H1 (cell line): Measurements from ENCODE around the gene PAGE2. TPM values are rescaled to one million over a fixed set of nuclear protein-coding genes. Genes with fewer than 3 reads are reported as not detected.

Source experiments
- CTCF ChIA-PET: fragments of 300-600 bp; sonication (Branson Sonifier 250); formaldehyde crosslinking; loops from one replicate; lab custom pipeline; 2021; ENCODE audit not compliant: partially characterized antibody; lab: Charles Lee
- POLR2A ChIA-PET: fragments of 300-600 bp; sonication (Branson Sonifier 250); formaldehyde crosslinking; loops from one replicate; lab custom pipeline; 2021; ENCODE audit warnings: inconsistent platforms; ENCODE audit not compliant: partially characterized antibody; lab: Charles Lee
- DNase-seq, 2 experiments: peaks; one replicate each; pipeline versions ENCODE4 v3.0.0 to v3.0.0-alpha.2; 2010 to 2022; ENCODE audit warnings: low spot score in 2 of 2, low read depth in 1 of 2, mixed read lengths in 1 of 2
- FAIRE-seq: peaks from 2 replicates; lab custom pipeline; 2011; peaks lifted over from hg19 to GRCh38; lab: Jason Lieb, UNC
- H2AFZ ChIP-seq: 2 replicates; pipeline ENCODE4 v1.8.1; 2012; ENCODE audit warnings: low read length, inconsistent platforms
- H2AK5ac ChIP-seq: 2 replicates; pipeline ENCODE4 v1.6.1; 2013; ENCODE audit warnings: low read depth, low read length
- H2BK120ac ChIP-seq: replicated peaks from 2 replicates; pipeline ENCODE3; 2013; ENCODE audit warnings: low read depth, low read length, inconsistent platforms
- H2BK12ac ChIP-seq: 2 replicates; pipeline ENCODE4 v1.6.1; 2013; ENCODE audit warnings: low read depth, low read length
- H2BK15ac ChIP-seq: 2 replicates; pipeline ENCODE4 v1.6.1; 2013; ENCODE audit warnings: low read length
- H2BK20ac ChIP-seq: 2 replicates; pipeline ENCODE4 v1.6.1; 2013; ENCODE audit warnings: low read length
- H2BK5ac ChIP-seq: 2 replicates; pipeline ENCODE4 v1.6.1; 2013; ENCODE audit warnings: low read depth, low read length
- H3K14ac ChIP-seq: 2 replicates; pipeline ENCODE4 v1.6.1; 2013; ENCODE audit warnings: inconsistent platforms; ENCODE audit not compliant: insufficient read length
- H3K18ac ChIP-seq: 2 replicates; pipeline ENCODE4 v1.6.1; 2013; ENCODE audit warnings: low read length; ENCODE audit errors: extremely low read depth
- H3K23ac ChIP-seq: 2 replicates; pipeline ENCODE4 v1.6.1; 2013; ENCODE audit warnings: inconsistent platforms; ENCODE audit not compliant: insufficient read length
- H3K23me2 ChIP-seq: 2 replicates; pipeline ENCODE4 v1.6.1; 2013; ENCODE audit warnings: low read depth, low read length
- H3K27ac ChIP-seq: 2 replicates; pipeline ENCODE4 v1.6.1; 2011; ENCODE audit warnings: low read depth, low read length, inconsistent platforms
- H3K27me3 ChIP-seq, 4 experiments: replicated peaks in 1 of 4; 1 replicate in 1 of 4; 2 replicates in 3 of 4; pipeline versions ENCODE4 v1.6.1 to v1.8.1; 2011 to 2013; ENCODE audit warnings: low read length in 3 of 4, mild to moderate bottlenecking in 3 of 4, inconsistent platforms in 2 of 4, mixed read lengths in 2 of 4, moderate library complexity in 1 of 4; ENCODE audit not compliant: control insufficient read depth in 3 of 4, insufficient read depth in 3 of 4; ENCODE audit errors: extremely low read depth in 1 of 4
- H3K36me3 ChIP-seq, 4 experiments: 2 replicates each; pipeline versions ENCODE4 v1.6.1 to v1.8.1; 2011 to 2013; ENCODE audit warnings: mild to moderate bottlenecking in 4 of 4, low read length in 3 of 4, moderate library complexity in 2 of 4, control low read depth in 1 of 4, inconsistent platforms in 1 of 4; ENCODE audit not compliant: insufficient read depth in 4 of 4, control insufficient read depth in 2 of 4
- H3K4ac ChIP-seq: replicated peaks from 2 replicates; pipeline ENCODE3; 2013; ENCODE audit warnings: low read length, low read depth, mixed read lengths, inconsistent platforms; ENCODE audit not compliant: insufficient read length
- H3K4me1 ChIP-seq, 4 experiments: replicated peaks in 1 of 4; 1 replicate in 1 of 4; 2 replicates in 3 of 4; pipeline versions ENCODE4 v1.6.1 to v1.8.1; 2011 to 2013; ENCODE audit warnings: low read length in 3 of 4, inconsistent platforms in 2 of 4, mixed read lengths in 1 of 4; ENCODE audit not compliant: insufficient read depth in 4 of 4, control insufficient read depth in 3 of 4
- H3K4me2 ChIP-seq, 2 experiments: 2 replicates each; pipeline versions ENCODE4 v1.6.1 to v1.8.1; 2011 to 2013; ENCODE audit warnings: low read depth in 2 of 2, low read length in 2 of 2, control low read depth in 1 of 2, inconsistent platforms in 1 of 2, mild to moderate bottlenecking in 1 of 2; ENCODE audit not compliant: insufficient read depth in 1 of 2
- H3K4me3 ChIP-seq, 4 experiments: fragments of 200-600, 300-600 bp in 1 of 4; sonication (generic), shearing (Covaris generic), sonication (Bioruptor Twin) in 1 of 4; 2 replicates each; pipeline versions ENCODE4 v1.5.1 to v1.8.1; 2011 to 2016; ENCODE audit warnings: low read length in 4 of 4, low read depth in 3 of 4, control low read depth in 2 of 4, inconsistent platforms in 2 of 4, mild to moderate bottlenecking in 2 of 4, mixed read lengths in 1 of 4, moderate library complexity in 1 of 4; ENCODE audit not compliant: insufficient read depth in 2 of 4; ENCODE audit errors: extremely low read depth in 1 of 4
- H3K56ac ChIP-seq: replicated peaks from 2 replicates; pipeline ENCODE3; 2013; ENCODE audit warnings: low read depth, mild to moderate bottlenecking, mixed read lengths, low read length, inconsistent platforms; ENCODE audit not compliant: insufficient read length
- H3K79me1 ChIP-seq: 2 replicates; pipeline ENCODE4 v1.6.1; 2013; ENCODE audit warnings: low read depth, low read length, control low read depth
- H3K79me2 ChIP-seq, 2 experiments: 2 replicates each; pipeline versions ENCODE4 v1.6.1 to v1.8.1; 2012 to 2013; ENCODE audit warnings: low read length in 2 of 2, mild to moderate bottlenecking in 2 of 2, inconsistent platforms in 1 of 2; ENCODE audit not compliant: insufficient read depth in 2 of 2, control insufficient read depth in 1 of 2
- H3K9ac ChIP-seq, 4 experiments: replicated peaks in 1 of 4; 1 replicate in 1 of 4; 2 replicates in 3 of 4; pipeline versions ENCODE4 v1.6.1 to v1.8.1; 2011 to 2013; ENCODE audit warnings: low read depth in 3 of 4, low read length in 3 of 4, control low read depth in 2 of 4, mild to moderate bottlenecking in 2 of 4, moderate library complexity in 2 of 4, inconsistent platforms in 1 of 4; ENCODE audit errors: extremely low read depth in 1 of 4
- H3K9me3 ChIP-seq, 2 experiments: 2 replicates each; pipeline versions ENCODE4 v1.6.1 to v1.8.1; 2012 to 2013; ENCODE audit warnings: mild to moderate bottlenecking in 2 of 2, moderate library complexity in 2 of 2, control low read depth in 1 of 2, inconsistent platforms in 1 of 2, low read depth in 1 of 2, low read length in 1 of 2, mixed read lengths in 1 of 2; ENCODE audit not compliant: insufficient read depth in 2 of 2
- H4K20me1 ChIP-seq, 2 experiments: replicated peaks in 1 of 2; 2 replicates each; pipeline versions ENCODE3 to v1.8.1; 2011 to 2013; ENCODE audit warnings: inconsistent platforms in 2 of 2, low read length in 2 of 2, mild to moderate bottlenecking in 1 of 2; ENCODE audit not compliant: insufficient read depth in 2 of 2, control insufficient read depth in 1 of 2
- H4K5ac ChIP-seq: 2 replicates; pipeline ENCODE4 v1.6.1; 2013; ENCODE audit warnings: low read length, low read depth, mixed read lengths, inconsistent platforms; ENCODE audit not compliant: insufficient read length
- H4K8ac ChIP-seq: 2 replicates; pipeline ENCODE4 v1.8.0; 2013; ENCODE audit warnings: mild to moderate bottlenecking, moderate library complexity, low read length, inconsistent platforms; ENCODE audit not compliant: insufficient read depth; ENCODE audit errors: extremely low read depth
- H4K91ac ChIP-seq: replicated peaks from 2 replicates; pipeline ENCODE3; 2013; ENCODE audit warnings: low read length, mixed read lengths, inconsistent platforms; ENCODE audit not compliant: insufficient read length
- CBX5 ChIP-seq: fragments of 300-800, 300-1000 bp; sonication (generic); IDR thresholded peaks from 2 replicates; pipeline ENCODE4 v1.7.1; 2016; ENCODE audit warnings: antibody characterized with exemption, low read length, low read depth
- CREB1 ChIP-seq: IDR thresholded peaks from 2 replicates; pipeline ENCODE4 v1.6.1; 2012; ENCODE audit warnings: inconsistent platforms
- EP300 ChIP-seq, 2 experiments: IDR thresholded peaks; 1 replicate in 1 of 2; 2 replicates in 1 of 2; pipeline ENCODE4 v1.6.1; 2011 to 2012; ENCODE audit warnings: low read depth in 2 of 2, low read length in 2 of 2, mild to moderate bottlenecking in 2 of 2, borderline replicate concordance in 1 of 2, inconsistent platforms in 1 of 2, moderate library complexity in 1 of 2
- FOSL1 ChIP-seq: IDR thresholded peaks from 2 replicates; pipeline ENCODE4 v1.6.1; 2011; ENCODE audit warnings: mild to moderate bottlenecking, low read depth, low read length, moderate library complexity; ENCODE audit not compliant: insufficient read depth
- HDAC2 ChIP-seq, 2 experiments: fragments of 300-600 bp in 1 of 2; sonication (generic) in 1 of 2; IDR thresholded peaks; 2 replicates each; pipeline ENCODE4 v1.6.1; 2011 to 2012; ENCODE audit warnings: low read depth in 2 of 2, low read length in 2 of 2, mild to moderate bottlenecking in 2 of 2, moderate library complexity in 2 of 2, borderline replicate concordance in 1 of 2, inconsistent platforms in 1 of 2
- KDM1A ChIP-seq: fragments of 200-600, 300-600 bp; sonication (generic); IDR thresholded peaks from 2 replicates; pipeline ENCODE4 v1.7.1; 2016; ENCODE audit warnings: mild to moderate bottlenecking, low read length, borderline replicate concordance
- KDM5A ChIP-seq: fragments of 200-600 bp; IDR thresholded peaks from 2 replicates; pipeline ENCODE4 v1.7.1; 2012; ENCODE audit warnings: mild to moderate bottlenecking, low read length, inconsistent platforms, mixed read lengths
- NANOG ChIP-seq: IDR thresholded peaks from 2 replicates; pipeline ENCODE4 v1.6.1; 2011; ENCODE audit warnings: low read length, low read depth, mild to moderate bottlenecking, inconsistent platforms; ENCODE audit not compliant: insufficient read depth, poor library complexity, severe bottlenecking
- POLR2A ChIP-seq, 2 experiments: IDR thresholded peaks; 1 replicate in 1 of 2; 2 replicates in 1 of 2; pipeline ENCODE4 v1.6.1; 2011; ENCODE audit warnings: low read depth in 2 of 2, low read length in 2 of 2, mild to moderate bottlenecking in 2 of 2; ENCODE audit errors: control extremely low read depth in 1 of 2
- RNF2 ChIP-seq: fragments of 200-900, 300-1000 bp; sonication (generic); IDR thresholded peaks from 2 replicates; pipeline ENCODE4 v1.7.1; 2016; ENCODE audit warnings: borderline replicate concordance, low read depth, mild to moderate bottlenecking, antibody characterized with exemption, low read length; ENCODE audit not compliant: poor library complexity, severe bottlenecking; ENCODE audit errors: missing control alignments
- SP4 ChIP-seq: IDR thresholded peaks from 2 replicates; pipeline ENCODE4 v1.6.1; 2012; ENCODE audit warnings: low read length, inconsistent platforms
- SUZ12 ChIP-seq: fragments of 200-600 bp; sonication (generic); IDR thresholded peaks from 2 replicates; pipeline ENCODE4 v1.6.1; 2012; ENCODE audit warnings: mild to moderate bottlenecking, inconsistent platforms, low read length, moderate library complexity, mixed read lengths
- WGBS, 2 experiments: shearing (Covaris generic) in 1 of 2; methylation state at CpG; one replicate each; pipeline versions ENCODE4 v1.1.6 to v1.1.7; 2013 to 2015; ENCODE audit warnings: low lambda C conversion rate in 2 of 2, mixed read lengths in 2 of 2, inconsistent platforms in 1 of 2, low coverage in 1 of 2, missing lambda C conversion rate in 1 of 2; ENCODE audit not compliant: insufficient replicate concordance in 2 of 2, insufficient coverage in 1 of 2, insufficient read length in 1 of 2; ENCODE audit errors: extremely low coverage in 1 of 2, missing lambda C conversion rate in 1 of 2; 5-methylcytosine and 5-hydroxymethylcytosine counted together
- polyA plus RNA-seq, 7 experiments: library from polyadenylated mRNA; depleted of rRNA in 3 of 7; stranded (reverse) in 5 of 7; unstranded in 2 of 7; fragments of >200 nt in 5 of 7; fragments of 200-250 nt in 2 of 7; gene quantifications; 1 replicate in 5 of 7; 2 replicates in 1 of 7; 4 replicates in 1 of 7; pipeline versions ENCODE4 v1.2.1 to v1.2.3, GENCODE V29; 2011 to 2013; ENCODE audit warnings: missing spikeins in 2 of 7, mixed read lengths in 2 of 7
- total RNA-seq: library from RNA; stranded (reverse); fragmentation: NEBNext Ultra II Directional; extraction: Animal tissue kit (Norgen Biotek cat#: 25700); gene quantifications from 2 replicates; pipeline ENCODE4 v1.2.1, GENCODE V29; 2021
- TF ChIP-seq, protein P1 (sequence below): IDR thresholded peaks from 2 replicates; pipeline ENCODE4 v1.6.1; 2011; ENCODE audit warnings: low read length, improper control_type of control experiment

The PAGE2 gene
- total and polyA plus RNA-seq, 2 of the 8 experiments (the other 6 are each of a cell fraction or from before 2014, with no cell fraction given) = not detected

DNA sequence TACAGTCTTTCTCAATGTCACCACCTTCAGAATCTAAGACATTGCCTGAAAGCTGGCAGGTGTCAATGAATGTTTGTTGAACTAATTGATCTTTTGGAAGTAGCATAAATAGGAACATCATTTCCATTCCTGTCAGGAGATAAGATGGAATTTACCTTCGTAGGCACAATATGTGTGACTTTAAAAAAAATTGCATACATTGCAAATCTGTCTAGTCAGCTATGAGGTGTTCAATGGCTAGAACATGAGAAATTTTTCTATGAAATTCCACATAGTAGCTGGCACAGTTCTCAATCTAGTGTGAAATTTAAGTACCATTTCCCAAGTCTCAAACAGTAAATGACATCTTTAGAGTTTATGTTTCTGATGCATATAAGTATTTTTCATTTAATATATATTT is 10.3 kb downstream of the PAGE2 start:
- Histone ChIP-seq H4K91ac (no peak overlapping the region), H3K4me2 (no peak overlapping the region), H2BK15ac (no peak overlapping the region), H3K27me3 (no peaks in the 10 kb centered on the region), H3K14ac (no peak overlapping the region), H4K8ac (no peak overlapping the region), H3K79me2 (no peaks in the 10 kb centered on the region), H3K56ac (no peak overlapping the region), H2BK20ac (no peak overlapping the region), H2AK5ac (no peak overlapping the region), H3K23me2 (no peaks in the 10 kb centered on the region), H4K20me1 (no peaks in the 10 kb centered on the region), H2AFZ (no peak overlapping the region), H3K4ac (no peak overlapping the region), H3K79me1 (no peaks in the 10 kb centered on the region), H2BK120ac (no peak overlapping the region), H3K9me3 (no peaks in the 10 kb centered on the region; a peak in 1 of 4 replicates), H3K27ac (no peak overlapping the region), H2BK5ac (no peak overlapping the region), H3K18ac (no peak overlapping the region), H3K9ac (no peak overlapping the region), H2BK12ac (no peak overlapping the region), H4K5ac (no peak overlapping the region), H3K23ac (no peak overlapping the region), H3K4me3 (no peak overlapping the region), H3K36me3 (no peaks in the 10 kb centered on the region), H3K4me1 (no peaks in the 10 kb centered on the region)
- WGBS, 2 experiments = 78% methylated on average over 1 of the region's 1 CpG; no CpG with 5 or more reads in 1 of the 2 experiments
- ChIA-PET POLR2A (no interaction called here), CTCF (no interaction called here)
- DNase-seq (no peak), FAIRE-seq (no peak)
- TF ChIP-seq FOSL1 = no peak
- TF ChIP-seq CREB1 = no peak
- no peak for TF ChIP-seq KDM1A
- no peak for TF ChIP-seq EP300 (IDR thresholded peaks at IDR 0.05; ENCODE audit: borderline replicate concordance in 1 of 2, low read depth in 2 of 2, low read length in 2 of 2)
- TF ChIP-seq, protein P1, sequence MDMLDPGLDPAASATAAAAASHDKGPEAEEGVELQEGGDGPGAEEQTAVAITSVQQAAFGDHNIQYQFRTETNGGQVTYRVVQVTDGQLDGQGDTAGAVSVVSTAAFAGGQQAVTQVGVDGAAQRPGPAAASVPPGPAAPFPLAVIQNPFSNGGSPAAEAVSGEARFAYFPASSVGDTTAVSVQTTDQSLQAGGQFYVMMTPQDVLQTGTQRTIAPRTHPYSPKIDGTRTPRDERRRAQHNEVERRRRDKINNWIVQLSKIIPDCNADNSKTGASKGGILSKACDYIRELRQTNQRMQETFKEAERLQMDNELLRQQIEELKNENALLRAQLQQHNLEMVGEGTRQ = no peak
- no peak for TF ChIP-seq NANOG
- TF ChIP-seq SP4 = no peak
- no peak for TF ChIP-seq RNF2
- TF ChIP-seq POLR2A (IDR thresholded peaks at IDR 0.05; ENCODE audit: control extremely low read depth in 1 of 2, low read depth in 2 of 2, low read length in 2 of 2) = no peak
- no peak for TF ChIP-seq CBX5
- TF ChIP-seq KDM5A = no peak
- TF ChIP-seq HDAC2 (IDR thresholded peaks at IDR 0.05; ENCODE audit: borderline replicate concordance in 1 of 2, low read depth in 2 of 2, low read length in 2 of 2) = no peak
- TF ChIP-seq SUZ12 = no peak
